Measurements from ENCODE around the gene C22orf23. TPM values are rescaled to one million over a fixed set of nuclear protein-coding genes. Genes with fewer than 3 reads are reported as not detected.
A peak's percentile ranks its signal among the peaks of the same experiment; 100 is the strongest.

C22orf23 gene
- total and polyA plus RNA-seq, 9 of the 15 experiments (the other 6 are each of a cell fraction or from before 2014, with no cell fraction given), result 0.25 to 1.0 (median 0.53) TPM

DNA sequence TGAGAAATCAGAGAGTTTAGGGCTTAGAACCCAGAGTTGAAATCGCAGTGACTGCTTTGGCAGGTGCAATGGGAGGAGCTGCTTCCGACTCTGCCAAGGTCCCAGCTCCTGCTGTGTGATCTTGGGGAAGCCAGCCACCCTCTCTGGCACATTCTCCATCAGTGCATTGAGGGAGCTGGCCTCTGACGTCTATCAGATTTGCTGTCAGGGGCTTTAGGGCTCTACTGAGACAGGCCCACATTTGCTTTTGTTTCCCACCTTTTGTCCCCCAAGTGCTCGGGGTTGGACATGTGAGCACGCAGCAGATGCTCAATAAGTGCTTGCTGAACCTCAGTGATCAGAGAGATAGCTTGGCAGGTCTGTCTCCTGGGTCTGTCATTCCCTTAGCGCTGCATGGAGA, 41.6 kb upstream of the C22orf23 start:
- H3K4me3 ChIP-seq, result no peak overlapping the region
- no peak for TF ChIP-seq GABPA (tag; conservative IDR thresholded peaks at IDR 0.05; ENCODE audit: low read depth)
- no peak for TF ChIP-seq CCNT2 (IDR thresholded peaks at IDR 0.05; ENCODE audit: borderline replicate concordance, extremely low read depth, insufficient read length, low read depth, low read length)
- TF ChIP-seq ZFP36 (IDR thresholded peaks at IDR 0.05; ENCODE audit: low read depth, low read length, partially characterized antibody), result peak; percentile 35
- peak; percentile 70 for TF ChIP-seq ZNF239 (CRISPR knock-in tag; IDR thresholded peaks at IDR 0.05)
- no peak for TF ChIP-seq POLR2AphosphoS5 (IDR thresholded peaks at IDR 0.05; ENCODE audit: control insufficient read depth, insufficient read depth, low read depth, low read length)
- no TSS peak for BruUV-seq (replicated peaks)
- CTCF ChIA-PET (ENCODE audit: low intra/inter-chr PET ratio), result no interaction called here
- in situ Hi-C loops (cut with MboI) (no loop called here), intact Hi-C loops (cut with micrococcal nuclease) (no loop called here)
- H3K4me1 ChIP-seq (replicated peaks in 1 of 2; ENCODE audit: control insufficient read depth in 2 of 2, insufficient read depth in 2 of 2, low read length in 2 of 2), result peaks cover 0 to 16% of the 10 kb centered on the region in 2 experiments; a peak in 3 of 5 replicates
- H3K27me3 ChIP-seq (ENCODE audit: control insufficient read depth in 2 of 2, insufficient read depth in 2 of 2, low read length in 2 of 2), result no peaks in the 10 kb centered on the region; a peak in 1 of 5 replicates
- FAIRE-seq (no peak), DNase-seq (ENCODE audit: extremely low read depth in 1 of 4, low spot score in 3 of 4) (no peak), ATAC-seq (no peak)
- H3K9me3 ChIP-seq (replicated peaks; ENCODE audit: control insufficient read depth, insufficient read depth, low read depth, low read length), result no peaks in the 10 kb centered on the region
- H3K9ac ChIP-seq (ENCODE audit: insufficient read depth in 1 of 2, low read depth in 2 of 2, low read length in 2 of 2), result no peak overlapping the region
- no peaks in the 10 kb centered on the region for H3K79me2 ChIP-seq (ENCODE audit: control insufficient read depth, insufficient read depth, low read length)
- no peak overlapping the region for H2AFZ ChIP-seq (ENCODE audit: low read depth, low read length)
- no peak overlapping the region for H3K27ac ChIP-seq (ENCODE audit: extremely low read depth, low read depth, low read length)
- POLR2A ChIA-PET, result interaction anchor here (0.6 to 1.1 kb wide), 4 partner anchors 74 to 357 kb away, joined by 3 to 4 read pairs (median 3); no protein-coding TSS in a partner anchor
- 7% methylated on average over 2 of the region's 6 CpGs for WGBS (ENCODE audit: insufficient coverage, low coverage, missing lambda C conversion rate)
- H3K9me1 ChIP-seq (ENCODE audit: control insufficient read depth, insufficient read depth, low read length), result no peaks in the 10 kb centered on the region
- H4K20me1 ChIP-seq (replicated peaks; ENCODE audit: control insufficient read depth, insufficient read depth, low read length), result no peaks in the 10 kb centered on the region
- H3K4me2 ChIP-seq (ENCODE audit: insufficient read depth, low read length), result no peak overlapping the region
- H3K36me3 ChIP-seq (ENCODE audit: control insufficient read depth, insufficient read depth, low read length), result no peaks in the 10 kb centered on the region

DNA sequence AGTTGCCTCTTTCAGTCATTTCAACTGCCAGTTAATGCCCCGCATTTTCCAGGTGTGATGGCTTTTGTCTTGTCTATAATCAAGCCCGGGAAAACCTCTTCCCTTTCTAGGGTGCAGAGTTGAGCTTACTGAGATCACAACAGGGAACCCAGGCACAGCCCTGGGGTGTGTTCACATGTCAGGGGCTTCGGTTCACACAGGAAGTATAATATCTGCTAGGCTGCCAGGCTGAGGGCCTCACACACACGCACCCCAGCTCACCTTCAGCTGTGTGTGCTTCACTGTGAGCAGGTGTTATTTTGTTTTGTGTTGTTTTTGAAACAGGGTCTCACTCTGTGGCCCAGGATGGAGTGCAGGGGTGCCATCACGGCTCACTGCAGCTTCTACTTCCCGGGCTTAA, 40.6 kb upstream of the C22orf23 start:
- Histone ChIP-seq H3K4me1 (replicated peaks in 1 of 2; ENCODE audit: control insufficient read depth in 2 of 2, insufficient read depth in 2 of 2, low read length in 2 of 2) (peaks cover 0 to 12% of the 10 kb centered on the region in 2 experiments; a peak in 3 of 5 replicates), H3K9me1 (ENCODE audit: control insufficient read depth, insufficient read depth, low read length) (no peaks in the 10 kb centered on the region), H3K27ac (ENCODE audit: extremely low read depth, low read depth, low read length) (no peak overlapping the region), H3K36me3 (ENCODE audit: control insufficient read depth, insufficient read depth, low read length) (no peaks in the 10 kb centered on the region), H2AFZ (ENCODE audit: low read depth, low read length) (no peak overlapping the region), H3K27me3 (ENCODE audit: control insufficient read depth in 2 of 2, insufficient read depth in 2 of 2, low read length in 2 of 2) (no peaks in the 10 kb centered on the region; a peak in 1 of 5 replicates), H3K79me2 (ENCODE audit: control insufficient read depth, insufficient read depth, low read length) (no peaks in the 10 kb centered on the region), H3K4me3 (no peak overlapping the region), H4K20me1 (replicated peaks; ENCODE audit: control insufficient read depth, insufficient read depth, low read length) (no peaks in the 10 kb centered on the region), H3K9ac (ENCODE audit: insufficient read depth in 1 of 2, low read depth in 2 of 2, low read length in 2 of 2) (no peak overlapping the region), H3K4me2 (ENCODE audit: insufficient read depth, low read length) (no peak overlapping the region), H3K9me3 (replicated peaks; ENCODE audit: control insufficient read depth, insufficient read depth, low read depth, low read length) (no peaks in the 10 kb centered on the region)
- intact Hi-C loops (cut with micrococcal nuclease) (no loop called here), in situ Hi-C loops (cut with MboI) (no loop called here)
- ChIA-PET CTCF (ENCODE audit: low intra/inter-chr PET ratio) (interaction anchor here (0.5 kb wide), 1 partner anchor 244 kb away, joined by 7 read pairs; no protein-coding TSS in a partner anchor), POLR2A (interaction anchor here (0.8 to 1.5 kb wide), 2 partner anchors 13 to 150 kb away, joined by 3 to 4 read pairs; no protein-coding TSS in a partner anchor)
- DNase-seq (ENCODE audit: extremely low read depth in 1 of 4, low spot score in 3 of 4) (no peak), ATAC-seq (no peak), FAIRE-seq (no peak)
- WGBS (ENCODE audit: insufficient coverage, low coverage, missing lambda C conversion rate), result 29% methylated on average over 6 of the region's 6 CpGs
- no TSS peak for BruUV-seq (replicated peaks)
- TF ChIP-seq, protein P1, sequence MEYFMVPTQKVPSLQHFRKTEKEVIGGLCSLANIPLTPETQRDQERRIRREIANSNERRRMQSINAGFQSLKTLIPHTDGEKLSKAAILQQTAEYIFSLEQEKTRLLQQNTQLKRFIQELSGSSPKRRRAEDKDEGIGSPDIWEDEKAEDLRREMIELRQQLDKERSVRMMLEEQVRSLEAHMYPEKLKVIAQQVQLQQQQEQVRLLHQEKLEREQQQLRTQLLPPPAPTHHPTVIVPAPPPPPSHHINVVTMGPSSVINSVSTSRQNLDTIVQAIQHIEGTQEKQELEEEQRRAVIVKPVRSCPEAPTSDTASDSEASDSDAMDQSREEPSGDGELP (CRISPR knock-in tag; IDR thresholded peaks at IDR 0.05; ENCODE audit: borderline replicate concordance), result no peak
- no peak for TF ChIP-seq ZNF263 (CRISPR knock-in tag; IDR thresholded peaks at IDR 0.05; ENCODE audit: borderline replicate concordance)
- TF ChIP-seq, protein P2, sequence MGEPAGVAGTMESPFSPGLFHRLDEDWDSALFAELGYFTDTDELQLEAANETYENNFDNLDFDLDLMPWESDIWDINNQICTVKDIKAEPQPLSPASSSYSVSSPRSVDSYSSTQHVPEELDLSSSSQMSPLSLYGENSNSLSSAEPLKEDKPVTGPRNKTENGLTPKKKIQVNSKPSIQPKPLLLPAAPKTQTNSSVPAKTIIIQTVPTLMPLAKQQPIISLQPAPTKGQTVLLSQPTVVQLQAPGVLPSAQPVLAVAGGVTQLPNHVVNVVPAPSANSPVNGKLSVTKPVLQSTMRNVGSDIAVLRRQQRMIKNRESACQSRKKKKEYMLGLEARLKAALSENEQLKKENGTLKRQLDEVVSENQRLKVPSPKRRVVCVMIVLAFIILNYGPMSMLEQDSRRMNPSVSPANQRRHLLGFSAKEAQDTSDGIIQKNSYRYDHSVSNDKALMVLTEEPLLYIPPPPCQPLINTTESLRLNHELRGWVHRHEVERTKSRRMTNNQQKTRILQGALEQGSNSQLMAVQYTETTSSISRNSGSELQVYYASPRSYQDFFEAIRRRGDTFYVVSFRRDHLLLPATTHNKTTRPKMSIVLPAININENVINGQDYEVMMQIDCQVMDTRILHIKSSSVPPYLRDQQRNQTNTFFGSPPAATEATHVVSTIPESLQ (CRISPR knock-in tag; IDR thresholded peaks at IDR 0.05), result no peak
- TF ChIP-seq STAT5B (CRISPR knock-in tag; IDR thresholded peaks at IDR 0.05), result no peak

All from K562 (cell line).